ENCODE data around the gene DAP3.
A peak's percentile ranks its signal among the peaks of the same experiment; 100 is the strongest.
"Not testable (repeated sequence)": the region's sequence is repeated elsewhere in the genome, so short reads cannot be mapped to it uniquely, and the experiment has no call there.

The DAP3 gene

DNA sequence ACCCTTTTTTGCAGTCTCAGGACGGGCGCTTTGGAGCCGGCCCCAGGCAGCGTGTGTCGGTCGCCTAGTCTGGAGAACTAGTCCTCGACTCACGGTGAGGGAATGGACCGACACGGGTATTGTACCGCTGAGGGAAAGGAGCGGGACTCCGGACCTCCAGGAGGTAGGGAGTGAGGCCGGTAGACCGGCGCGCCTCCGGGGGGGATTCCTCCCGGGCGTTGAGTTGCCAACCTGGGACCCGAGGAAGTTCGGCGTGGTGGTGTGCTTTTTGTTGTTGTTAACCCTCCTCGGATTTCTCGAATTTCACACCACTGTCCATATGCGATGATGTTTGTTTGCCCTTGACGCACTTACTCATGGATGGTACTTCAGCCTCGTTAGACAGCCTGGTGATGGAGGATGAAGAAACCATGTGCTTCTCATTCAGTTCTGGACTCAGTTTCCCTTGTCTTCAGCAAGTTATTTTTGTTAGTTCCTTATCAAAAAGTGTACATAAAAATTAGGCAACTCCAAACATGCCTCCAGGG lies at the start of gene DAP3:
DAP3 (plus strand) TSS at position 11 of the 527 bp plus-strand sequence. CDS start 20,689 bp downstream, outside the sequence.
- not testable (repeated sequence) for DNase-seq (ENCODE audit: low read depth)

GRCh38 chr1:155640367-155640766 lies 48.5 kb upstream of the DAP3 start:
- no peak for DNase-seq (ENCODE audit: low read depth)

DNA sequence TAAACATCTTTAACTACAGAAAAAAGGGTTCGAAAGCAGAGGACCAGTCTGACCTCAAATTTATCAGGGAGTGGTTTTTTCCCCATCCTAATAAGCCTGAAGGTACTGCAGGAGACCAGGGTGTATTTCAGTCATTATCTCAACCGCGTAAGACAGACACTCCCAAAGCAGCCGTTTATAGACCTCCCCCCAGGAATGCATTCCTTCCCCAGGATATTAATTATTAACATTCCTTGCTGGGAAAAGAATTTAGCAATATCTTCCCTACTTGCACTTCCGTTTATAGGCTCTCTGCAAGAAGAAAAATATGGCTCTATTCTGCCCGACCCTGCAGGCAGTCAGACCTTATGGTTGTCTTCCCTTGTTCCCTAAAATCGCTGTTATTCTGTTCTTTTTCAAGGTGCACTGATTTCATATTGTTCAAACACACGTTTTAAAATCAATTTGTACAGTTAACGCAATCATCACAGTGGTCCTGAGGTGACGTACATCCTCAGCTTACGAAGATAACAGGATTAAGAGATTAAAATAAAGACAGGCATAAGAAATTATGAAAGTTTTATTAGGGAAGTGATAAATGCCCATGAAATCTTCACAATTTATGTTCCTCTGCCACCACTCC lies 46.2 kb upstream of the DAP3 start:
- DNase-seq (ENCODE audit: low read depth): not testable (repeated sequence)

- no peak for DNase-seq (ENCODE audit: low read depth)
These were observed 45.7 kb upstream of the DAP3 start for GRCh38 chr1:155643230-155643629.

DNA sequence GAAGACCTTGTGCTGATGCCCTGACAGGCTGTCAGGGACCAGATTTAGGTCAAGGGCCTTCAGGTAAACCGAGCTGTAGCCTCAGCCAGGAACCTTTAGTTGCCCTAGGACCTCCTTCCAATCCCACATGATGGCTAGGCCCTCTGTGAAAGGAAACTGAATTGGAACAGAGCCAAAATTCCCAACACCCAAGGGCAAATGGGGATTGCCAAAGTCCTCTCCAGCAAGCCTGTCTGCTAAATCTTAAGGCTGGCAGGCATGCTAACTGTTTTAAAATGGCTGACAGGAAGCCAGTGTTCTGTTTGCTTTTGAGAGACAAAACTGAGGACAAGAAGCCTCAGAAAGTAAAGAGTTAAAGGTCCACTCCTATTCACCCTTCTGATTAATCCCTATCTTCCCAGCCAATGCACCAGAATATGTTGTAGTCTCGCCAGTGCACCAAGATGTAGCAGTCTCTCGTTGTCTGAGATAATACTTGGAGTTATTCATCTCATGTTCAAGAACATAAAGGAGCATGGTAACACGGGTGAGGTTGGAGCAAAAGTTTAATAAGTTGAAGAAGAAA lies 43.8 kb upstream of the DAP3 start:
- no peak for DNase-seq (ENCODE audit: low read depth)

- no peak for DNase-seq (ENCODE audit: low read depth)
These were observed 43.2 kb upstream of the DAP3 start for GRCh38 chr1:155645648-155646047.

DNA sequence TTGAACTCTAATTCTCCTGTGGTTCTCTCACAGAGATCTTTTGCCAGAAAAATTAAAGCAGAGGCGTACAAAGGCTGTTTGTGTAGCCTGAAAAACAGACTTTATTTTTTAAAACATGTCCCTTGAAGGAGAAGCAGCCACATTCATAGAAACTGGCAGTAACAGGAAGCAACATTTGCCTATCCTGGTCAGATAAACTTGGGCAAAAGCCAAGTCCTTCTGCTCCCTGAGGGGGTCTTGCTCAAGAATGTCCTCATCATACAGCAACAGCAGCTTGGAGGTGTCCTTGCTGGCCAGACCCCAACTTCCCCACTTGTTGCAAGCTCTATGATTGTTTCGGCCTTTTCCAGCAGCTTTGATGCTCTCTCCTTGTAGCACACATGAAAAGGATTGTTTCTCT lies 42.6 kb upstream of the DAP3 start:
- no peak for DNase-seq (ENCODE audit: low read depth)

DNA sequence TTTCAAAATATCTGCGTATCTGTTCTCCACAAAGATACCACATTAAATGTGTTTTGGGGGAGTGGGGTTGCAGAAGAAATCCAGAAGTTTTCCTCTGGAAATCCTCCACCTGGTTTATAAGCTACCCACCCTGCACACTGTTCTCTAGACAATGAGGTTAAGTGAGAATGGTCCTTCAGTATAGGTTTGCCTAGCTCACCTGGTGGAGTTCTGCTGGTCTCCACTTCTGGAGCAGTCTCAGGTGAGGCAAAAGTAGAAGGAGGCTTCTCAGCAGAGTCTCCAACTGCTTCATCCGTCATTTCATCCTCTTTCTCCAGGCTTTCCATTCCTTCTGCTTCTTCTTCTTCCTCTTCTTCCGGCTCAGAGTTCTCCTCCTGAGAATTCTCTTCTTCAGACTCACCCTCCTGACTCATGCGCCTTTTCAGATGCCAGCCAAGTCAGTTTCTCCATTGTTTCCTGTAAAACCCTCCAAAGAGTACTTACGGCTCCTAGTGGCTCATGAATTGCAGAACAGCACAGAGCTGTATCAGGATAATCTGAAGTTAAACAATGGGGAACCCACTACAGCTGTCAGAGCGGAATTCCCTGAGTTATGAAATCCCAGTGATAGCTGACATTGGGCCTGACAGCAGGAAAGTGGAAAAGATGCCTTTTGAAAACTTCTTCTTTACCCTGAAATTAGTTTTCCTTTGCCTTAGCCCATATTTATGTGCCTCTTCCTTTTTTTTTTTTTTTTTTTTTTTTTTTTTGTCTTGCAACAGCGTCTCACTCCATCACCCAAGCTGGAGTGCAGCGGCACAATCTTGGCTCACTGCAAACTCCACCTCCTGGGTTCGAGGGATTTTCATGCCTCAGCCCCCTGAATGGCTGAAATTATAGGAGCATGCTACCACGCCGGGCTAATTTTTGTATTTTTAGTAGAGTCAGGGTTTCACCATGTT lies 40.4 kb upstream of the DAP3 start:
- DNase-seq (ENCODE audit: low read depth): peak; percentile 75

DNA sequence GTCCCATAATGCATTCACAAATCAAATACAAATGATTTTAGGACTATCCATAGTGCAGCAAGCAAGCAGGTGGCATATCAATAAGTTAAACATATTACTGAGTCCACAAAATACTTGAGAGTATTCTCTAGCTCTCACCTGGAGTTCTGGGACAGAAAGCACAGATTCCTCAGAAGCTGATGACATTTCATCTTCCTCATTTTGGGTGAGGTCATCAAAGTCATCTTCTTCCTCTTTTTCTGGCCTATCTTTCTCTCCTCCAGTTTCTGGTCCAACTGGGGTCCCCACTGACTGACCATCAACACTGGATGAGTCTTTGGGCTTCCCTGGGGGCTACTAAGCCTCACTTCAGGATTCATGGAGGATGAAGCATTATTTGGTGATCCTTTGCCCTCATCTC lies 39.2 kb upstream of the DAP3 start:
- no peak for DNase-seq (ENCODE audit: low read depth)

GRCh38 chr1:155650231-155650757 lies 38.6 kb upstream of the DAP3 start:
- DNase-seq (ENCODE audit: low read depth): no peak

GRCh38 chr1:155651861-155652661 lies 36.8 kb upstream of the DAP3 start:
- DNase-seq (ENCODE audit: low read depth): no peak

DNA sequence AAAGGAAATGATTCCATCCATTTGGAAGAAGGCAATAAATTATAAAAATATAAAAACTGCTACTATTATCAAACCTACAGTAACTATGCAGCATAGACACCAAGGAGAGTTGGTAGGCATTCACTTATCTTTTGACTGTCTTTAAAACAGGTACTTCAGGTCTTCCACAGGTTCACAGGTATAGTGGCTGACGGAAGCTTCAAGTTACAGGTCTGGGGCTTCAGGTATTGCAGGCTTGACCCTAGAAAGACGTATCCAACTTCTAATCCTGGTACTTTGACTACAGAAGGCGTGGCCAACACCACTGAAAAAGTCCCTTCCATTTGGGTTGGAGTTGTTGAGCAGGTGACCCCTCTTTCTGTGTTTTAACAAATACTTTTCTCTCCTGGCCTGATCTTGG lies 35.9 kb upstream of the DAP3 start:
- no peak for DNase-seq (ENCODE audit: low read depth)

- no peak for DNase-seq (ENCODE audit: low read depth)
These were observed 31.4 kb upstream of the DAP3 start for GRCh38 chr1:155657463-155657862.

- DNase-seq (ENCODE audit: low read depth): not testable (repeated sequence)
These were observed 27.7 kb upstream of the DAP3 start for GRCh38 chr1:155661239-155661638.

DNA sequence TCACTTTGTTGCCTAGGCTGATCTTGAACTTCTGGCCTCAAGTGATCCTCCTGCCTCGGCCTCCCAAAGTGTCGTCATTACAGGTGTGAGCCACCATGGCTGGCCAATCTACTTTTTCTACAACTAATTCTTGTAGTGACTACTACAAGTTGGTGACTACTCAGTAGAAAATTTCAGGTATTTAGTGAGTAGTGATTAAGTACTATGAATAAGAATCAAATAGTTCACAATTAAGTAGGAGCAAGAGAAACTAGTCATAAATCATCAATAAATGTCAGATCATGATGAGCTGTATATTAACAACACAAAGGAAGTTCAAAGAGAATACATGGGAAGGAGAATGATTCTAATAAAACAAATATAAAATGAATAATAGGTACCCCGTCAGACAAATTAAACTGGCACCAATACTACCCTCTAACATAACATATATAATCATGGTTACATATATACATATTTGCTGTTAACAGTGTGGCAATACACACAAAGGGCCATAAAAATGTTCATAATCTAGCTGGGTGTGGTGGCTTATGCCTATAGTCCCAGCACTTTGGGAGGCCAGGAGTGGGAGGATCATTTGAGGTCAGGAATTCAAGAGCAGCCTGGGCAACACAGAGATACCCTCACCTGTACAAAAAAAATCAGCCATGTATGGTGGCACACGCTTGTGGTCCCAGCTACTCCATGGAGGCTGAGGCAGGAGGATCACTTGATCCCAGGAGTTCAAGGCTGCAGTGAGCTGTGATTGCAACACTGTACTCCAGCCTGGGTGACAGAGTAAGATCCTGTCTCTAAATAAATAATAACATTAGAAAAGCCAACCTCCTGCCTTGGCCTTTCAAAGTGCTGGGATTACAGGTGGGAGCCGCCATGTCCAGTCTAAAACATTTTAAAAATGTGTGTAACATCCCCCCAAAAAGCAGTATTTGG lies 19.4 kb upstream of the DAP3 start:
- DNase-seq (ENCODE audit: low read depth): no peak

DNA sequence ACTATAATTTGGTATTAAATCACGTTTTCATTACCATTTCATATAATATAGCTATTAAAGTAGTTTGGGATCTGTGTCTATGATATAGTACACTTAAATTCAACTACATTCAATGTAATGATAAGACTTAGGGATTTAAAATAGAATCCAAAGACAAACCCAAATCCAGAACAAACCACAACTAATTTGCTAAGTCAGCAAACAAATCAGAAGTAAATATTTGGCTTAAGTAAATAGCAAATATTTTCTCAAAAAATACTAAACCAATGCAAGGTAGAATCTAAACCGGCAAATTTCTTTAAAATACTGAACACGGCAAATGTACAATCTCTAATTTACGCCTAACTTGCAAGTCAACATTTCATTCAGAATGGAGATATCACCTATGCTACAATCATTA lies 17.1 kb upstream of the DAP3 start:
- no peak for DNase-seq (ENCODE audit: low read depth)

DNA sequence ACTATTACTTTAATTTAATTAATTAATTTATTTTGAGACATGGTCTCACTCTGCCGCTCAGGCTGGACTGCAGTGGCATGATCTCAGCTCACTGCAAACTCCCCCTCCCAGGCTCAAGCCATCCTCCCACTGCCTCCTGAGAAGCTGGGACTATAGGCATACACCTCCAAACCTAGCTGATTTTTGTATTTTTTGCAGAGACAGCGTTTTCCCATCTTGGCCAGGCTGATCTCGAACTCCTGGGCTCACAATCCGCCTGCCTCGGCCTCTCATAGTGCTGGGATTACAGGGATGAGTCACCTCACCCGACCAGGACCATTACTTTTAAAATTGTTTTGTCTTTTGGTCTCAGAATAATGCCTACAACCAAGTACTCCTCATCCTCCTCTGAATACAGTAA lies 15.9 kb upstream of the DAP3 start:
- no peak for DNase-seq (ENCODE audit: low read depth)

- no peak for DNase-seq (ENCODE audit: low read depth)
These were observed 10.9 kb upstream of the DAP3 start for GRCh38 chr1:155678027-155678426.

DNA sequence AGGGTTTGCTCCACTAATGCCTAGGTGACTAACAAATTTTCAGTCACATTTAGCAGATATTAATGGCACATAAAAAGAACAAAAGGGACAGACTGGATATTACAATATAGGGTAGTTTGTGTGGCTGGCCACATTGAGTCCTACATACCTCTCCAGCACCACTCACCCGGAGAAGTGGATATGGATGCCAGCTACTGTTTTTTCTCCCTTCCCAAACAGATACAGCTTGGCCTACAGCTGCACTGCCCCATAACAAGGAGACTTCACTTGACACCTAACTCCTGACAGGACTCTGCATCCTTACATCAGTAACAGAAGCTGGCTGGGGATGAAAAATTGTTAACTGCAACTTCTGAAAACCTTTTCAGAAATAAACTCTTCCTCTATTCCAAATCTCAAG lies 9.9 kb upstream of the DAP3 start:
- DNase-seq (ENCODE audit: low read depth): not testable (repeated sequence)

GRCh38 chr1:155680531-155680930 lies 8.4 kb upstream of the DAP3 start:
- no peak for DNase-seq (ENCODE audit: low read depth)

- no peak for DNase-seq (ENCODE audit: low read depth)
These were observed 7.1 kb upstream of the DAP3 start for GRCh38 chr1:155681776-155682175.
